A549 (cell line): Measurements from ENCODE around the gene DRC7. TPM values are rescaled to one million over a fixed set of nuclear protein-coding genes. Genes with fewer than 3 reads are reported as not detected.

Source experiments
- ATAC-seq, 2 experiments: fragments of 200-7000 bp in 1 of 2; fragments of >200 bp in 1 of 2; cut with Nextera tagmentation in 1 of 2; cut with Tn5 transposase in 1 of 2; 3 replicates each; pipeline versions ENCODE4 v1.8.0 to v1.9.1; 2018 to 2020; ENCODE audit warnings: mild to moderate bottlenecking in 1 of 2, moderate library complexity in 1 of 2
- CTCF ChIA-PET: fragments of 300-600 bp; sonication (Branson Sonifier 250); formaldehyde crosslinking; extraction: SDS; loops from one replicate; lab custom pipeline; 2021; ENCODE audit warnings: antibody characterized with exemption, inconsistent platforms; lab: Yijun Ruan, JAX
- POLR2A ChIA-PET: fragments of 350-600 bp; formaldehyde crosslinking; extraction: SDS; loops from one replicate; lab custom pipeline; 2021; ENCODE audit warnings: antibody characterized with exemption, inconsistent platforms; lab: Yijun Ruan, JAX
- DNase-seq, 2 experiments: peaks; one replicate each; pipeline versions ENCODE4 v3.0.0 to v3.0.0-alpha.2; 2011 to 2016; ENCODE audit warnings: low read depth in 1 of 2, low spot score in 1 of 2
- FAIRE-seq: peaks from 2 replicates; lab custom pipeline; 2011; peaks lifted over from hg19 to GRCh38; lab: Jason Lieb, UNC
- H3K27ac ChIP-seq, 2 experiments: fragments of >200 bp; sonication (Bioruptor Twin); formaldehyde crosslinking; 3 replicates each; pipeline ENCODE4 v1.5.1; 2016 to 2017
- H3K4me1 ChIP-seq: fragments of >200 bp; sonication (Bioruptor Twin); formaldehyde crosslinking; 3 replicates; pipeline ENCODE4 v1.6.1; 2016
- H3K4me2 ChIP-seq: fragments of >200 bp; sonication (Bioruptor Twin); formaldehyde crosslinking; 3 replicates; pipeline ENCODE4 v1.6.1; 2016
- H3K4me3 ChIP-seq: fragments of >200 bp; sonication (Bioruptor Twin); formaldehyde crosslinking; 3 replicates; pipeline ENCODE4 v1.5.1; 2016
- H3K9me3 ChIP-seq: fragments of >200 bp; sonication (Bioruptor Twin); formaldehyde crosslinking; 3 replicates; pipeline ENCODE4 v1.6.1; 2016
- ATOH8 ChIP-seq: fragments of 250-450 bp; sonication (Bioruptor Pico); IDR thresholded peaks from 2 replicates; pipeline ENCODE4 v1.5.0; 2020; ENCODE audit warnings: low read depth, mild to moderate bottlenecking, moderate library complexity
- BHLHE40 ChIP-seq: IDR thresholded peaks from 2 replicates; pipeline ENCODE4 v1.6.1; 2012; ENCODE audit warnings: low read depth, low read length, inconsistent platforms
- CBX8 ChIP-seq: fragments of 200-600 bp; sonication (generic); IDR thresholded peaks from 2 replicates; pipeline ENCODE4 v1.6.1; 2016
- EHF ChIP-seq: fragments of 250-450 bp; sonication (Bioruptor Pico); IDR thresholded peaks from 2 replicates; pipeline ENCODE4 v1.5.0; 2020; ENCODE audit warnings: mild to moderate bottlenecking
- ELK1 ChIP-seq: fragments of 150-350 bp; IDR thresholded peaks from 2 replicates; pipeline ENCODE4 v1.6.1; 2014; ENCODE audit warnings: low read depth, mild to moderate bottlenecking, low read length
- ESRRA ChIP-seq: fragments of 150-350 bp; IDR thresholded peaks from 2 replicates; pipeline ENCODE4 v1.6.1; 2014; ENCODE audit warnings: mild to moderate bottlenecking, low read length, borderline replicate concordance
- FOSB ChIP-seq: fragments of 250-450 bp; sonication (Bioruptor Pico); IDR thresholded peaks from 2 replicates; pipeline ENCODE4 v1.5.0; 2020; ENCODE audit warnings: mild to moderate bottlenecking, moderate library complexity
- HDAC2 ChIP-seq: fragments of 200-600 bp; sonication (generic); IDR thresholded peaks from 2 replicates; pipeline ENCODE4 v1.6.1; 2016
- HES2 ChIP-seq: fragments of >200 bp; sonication (Bioruptor Twin); formaldehyde crosslinking; IDR thresholded peaks from 2 replicates; pipeline ENCODE4 v1.6.1; 2016
- HEYL ChIP-seq: fragments of 250-450 bp; sonication (Bioruptor Pico); IDR thresholded peaks from 2 replicates; pipeline ENCODE4 v1.8.0; 2021; ENCODE audit warnings: mild to moderate bottlenecking, moderate library complexity
- HOXB5 ChIP-seq: fragments of 250-450 bp; sonication (Bioruptor Pico); IDR thresholded peaks from 2 replicates; pipeline ENCODE4 v1.5.0; 2020; ENCODE audit warnings: mild to moderate bottlenecking, moderate library complexity
- JUN ChIP-seq, 2 experiments: fragments of >200 bp; sonication (Bioruptor Twin); formaldehyde crosslinking; IDR thresholded peaks; 2 replicates in 1 of 2; 3 replicates in 1 of 2; pipeline ENCODE4 v1.6.1; 2016 to 2017
- JUNB ChIP-seq: fragments of >200 bp; sonication (Bioruptor Twin); formaldehyde crosslinking; IDR thresholded peaks from 2 replicates; pipeline ENCODE4 v1.6.1; 2016
- MYC ChIP-seq: IDR thresholded peaks from 2 replicates; pipeline ENCODE4 v1.6.1; 2012; ENCODE audit warnings: mild to moderate bottlenecking, inconsistent platforms, low read length, improper control_type of control experiment, borderline replicate concordance
- PHF8 ChIP-seq: fragments of 200-600 bp; sonication (generic); IDR thresholded peaks from 2 replicates; pipeline ENCODE4 v1.6.1; 2016; ENCODE audit warnings: low read depth, mild to moderate bottlenecking, antibody characterized with exemption, moderate library complexity, borderline replicate concordance
- POLR2A ChIP-seq: IDR thresholded peaks from 2 replicates; pipeline ENCODE4 v1.6.1; 2012; ENCODE audit warnings: mild to moderate bottlenecking, low read length
- POLR2AphosphoS2 ChIP-seq: conservative IDR thresholded peaks from 2 replicates; pipeline ENCODE4 v1.6.1; 2012; ENCODE audit warnings: low read length, improper control_type of control experiment, inconsistent platforms
- TFCP2L1 ChIP-seq: fragments of 250-450 bp; sonication (Bioruptor Pico); IDR thresholded peaks from 2 replicates; pipeline ENCODE4 v1.5.0; 2021; ENCODE audit warnings: mild to moderate bottlenecking
- TP53 ChIP-seq: fragments of 250-450 bp; sonication (Bioruptor Pico); IDR thresholded peaks from 2 replicates; pipeline ENCODE4 v1.5.0; 2021; ENCODE audit warnings: mild to moderate bottlenecking, moderate library complexity
- ZFP36 ChIP-seq: fragments of 450-650 bp; IDR thresholded peaks from 2 replicates; pipeline ENCODE4 v1.6.1; 2014; ENCODE audit warnings: borderline replicate concordance; ENCODE audit not compliant: partially characterized antibody
- ZSCAN20 ChIP-seq: fragments of 250-450 bp; sonication (Bioruptor Pico); IDR thresholded peaks from 2 replicates; pipeline ENCODE4 v1.8.0; 2022; ENCODE audit warnings: mild to moderate bottlenecking, moderate library complexity
- WGBS: methylation state at CpG from one replicate; pipeline ENCODE4 v1.1.6; 2017; ENCODE audit errors: missing lambda C conversion rate; 5-methylcytosine and 5-hydroxymethylcytosine counted together
- polyA plus RNA-seq, 4 experiments: library from polyadenylated mRNA; depleted of rRNA in 3 of 4; stranded (reverse); fragments of >200 nt; fragmentation: RNase III in 1 of 4; extraction: RNeasy Plus Mini Kit Qiagen cat#74134 plus additional on column Dnase treatment in 1 of 4; gene quantifications; 2 replicates in 3 of 4; 3 replicates in 1 of 4; pipeline ENCODE4 v1.2.3, GENCODE V29; 2011 to 2017
- TF ChIP-seq, protein P1 (sequence below): fragments of >200 bp; sonication (Bioruptor Twin); formaldehyde crosslinking; IDR thresholded peaks from 3 replicates; pipeline ENCODE4 v1.5.1; 2016

DRC7 gene
- polyA plus RNA-seq, 2 of the 4 experiments (the other 2 are of a cell fraction): 0.10 to 0.28 TPM

GRCh38 chr16:57770361-57770760 is 75.8 kb downstream of the DRC7 start:
- H3K4me3 ChIP-seq: no peak overlapping the region
- TF ChIP-seq ATOH8 (no peak), POLR2A (no peak), HEYL (CRISPR knock-in tag) (no peak), JUN (IDR thresholded peaks at IDR 0.05) (no peak), HES2 (no peak), POLR2AphosphoS2 (no peak), ELK1 (no peak), CBX8 (no peak), TP53 (CRISPR knock-in tag) (no peak), EHF (no peak), ZFP36 (no peak), TFCP2L1 (CRISPR knock-in tag) (no peak), ESRRA (no peak)
- TF ChIP-seq, protein P1, sequence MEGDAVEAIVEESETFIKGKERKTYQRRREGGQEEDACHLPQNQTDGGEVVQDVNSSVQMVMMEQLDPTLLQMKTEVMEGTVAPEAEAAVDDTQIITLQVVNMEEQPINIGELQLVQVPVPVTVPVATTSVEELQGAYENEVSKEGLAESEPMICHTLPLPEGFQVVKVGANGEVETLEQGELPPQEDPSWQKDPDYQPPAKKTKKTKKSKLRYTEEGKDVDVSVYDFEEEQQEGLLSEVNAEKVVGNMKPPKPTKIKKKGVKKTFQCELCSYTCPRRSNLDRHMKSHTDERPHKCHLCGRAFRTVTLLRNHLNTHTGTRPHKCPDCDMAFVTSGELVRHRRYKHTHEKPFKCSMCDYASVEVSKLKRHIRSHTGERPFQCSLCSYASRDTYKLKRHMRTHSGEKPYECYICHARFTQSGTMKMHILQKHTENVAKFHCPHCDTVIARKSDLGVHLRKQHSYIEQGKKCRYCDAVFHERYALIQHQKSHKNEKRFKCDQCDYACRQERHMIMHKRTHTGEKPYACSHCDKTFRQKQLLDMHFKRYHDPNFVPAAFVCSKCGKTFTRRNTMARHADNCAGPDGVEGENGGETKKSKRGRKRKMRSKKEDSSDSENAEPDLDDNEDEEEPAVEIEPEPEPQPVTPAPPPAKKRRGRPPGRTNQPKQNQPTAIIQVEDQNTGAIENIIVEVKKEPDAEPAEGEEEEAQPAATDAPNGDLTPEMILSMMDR: no peak
- CTCF ChIA-PET: interaction anchor here (1.4 to 9.7 kb wide), 6 partner anchors 11 to 195 kb away, joined by 3 to 96 read pairs (median 6); no protein-coding TSS in a partner anchor
- H3K27ac ChIP-seq: no peak overlapping the region
- no peak overlapping the region for H3K4me2 ChIP-seq
- H3K9me3 ChIP-seq: no peaks in the 10 kb centered on the region
- POLR2A ChIA-PET: no interaction called here
- ATAC-seq (no peak), FAIRE-seq (no peak), DNase-seq (no peak)
- peaks cover 29% of the 10 kb centered on the region for H3K4me1 ChIP-seq
- WGBS: 92% methylated on average over 8 of the region's 15 CpGs

DNA sequence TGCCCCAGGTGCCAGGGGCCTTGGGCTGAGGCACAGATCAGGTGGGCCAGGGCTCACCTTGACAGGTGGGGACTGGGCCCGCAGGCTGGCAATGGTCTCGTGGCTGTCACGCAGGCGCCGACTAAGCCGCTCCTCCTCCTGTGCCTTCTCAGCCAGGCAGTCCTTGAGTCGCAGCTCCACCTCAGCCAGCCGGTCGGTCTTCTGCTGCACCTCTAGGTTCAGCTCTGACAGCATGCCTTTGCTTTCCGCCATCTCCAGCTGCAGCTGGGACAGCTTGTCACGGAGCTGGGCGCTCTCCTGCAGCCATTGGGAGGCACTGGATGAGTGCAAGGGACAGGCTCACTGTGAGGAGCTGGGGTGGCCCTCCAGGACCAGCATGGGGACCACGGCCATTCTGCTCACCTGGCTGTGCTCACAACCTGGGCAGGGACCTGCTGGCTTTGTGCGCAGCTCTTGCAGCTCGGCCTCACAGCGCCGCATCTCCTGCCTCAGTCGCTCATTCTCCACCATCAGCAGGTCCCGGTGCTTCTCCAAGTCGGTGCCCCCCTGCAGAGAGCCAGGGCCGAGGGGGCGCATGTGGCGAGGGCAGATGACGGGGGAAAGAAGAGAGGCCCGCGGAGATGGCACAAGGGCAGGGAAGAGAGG is 76.7 kb downstream of the DRC7 start:
- DNase-seq: no peak
- no peaks in the 10 kb centered on the region for H3K9me3 ChIP-seq
- no peak for FAIRE-seq
- TF ChIP-seq HDAC2 (no peak), MYC (no peak), TP53 (CRISPR knock-in tag) (no peak)
- 95% methylated on average over 26 of the region's 26 CpGs for WGBS
- peaks cover 22% of the 10 kb centered on the region; the same call in 1 of the 3 replicates for H3K4me1 ChIP-seq
- H3K4me2 ChIP-seq: no peak overlapping the region
- POLR2A ChIA-PET: no interaction called here
- no peak for ATAC-seq
- no peak overlapping the region for H3K4me3 ChIP-seq
- H3K27ac ChIP-seq: no peak overlapping the region; a peak in 1 of 6 replicates
- CTCF ChIA-PET: interaction anchor here (1.0 to 9.7 kb wide), 6 partner anchors 12 to 196 kb away, joined by 3 to 96 read pairs (median 4); no protein-coding TSS in a partner anchor

DNA sequence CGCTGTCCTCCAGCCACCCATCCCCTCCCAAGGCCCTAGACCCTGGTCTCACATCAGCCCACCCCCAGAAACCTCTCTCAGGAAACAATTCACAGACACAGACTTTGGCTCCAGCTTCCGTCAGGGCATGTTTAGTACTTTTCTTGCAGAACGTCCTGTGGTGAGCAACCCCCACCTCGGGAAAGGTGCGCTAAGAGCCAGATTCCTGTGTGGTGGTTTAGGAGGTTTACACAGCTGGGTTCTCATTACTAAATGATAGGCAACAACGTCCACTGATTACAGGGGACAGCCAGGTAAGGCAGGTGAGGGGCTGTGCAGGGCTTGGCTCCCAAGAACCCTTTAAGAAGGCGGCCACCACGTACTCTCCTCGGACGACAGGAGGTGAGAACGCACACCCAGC is 78.4 kb downstream of the DRC7 start:
- ATAC-seq (no peak), DNase-seq (no peak), FAIRE-seq (no peak)
- 86% methylated on average over 11 of the region's 11 CpGs for WGBS
- no peak overlapping the region for H3K4me3 ChIP-seq
- no peak overlapping the region for H3K4me2 ChIP-seq
- CTCF ChIA-PET: interaction anchor here (0.9 to 9.7 kb wide), 3 partner anchors 14 to 227 kb away, joined by 3 to 96 read pairs (median 3); no protein-coding TSS in a partner anchor
- H3K9me3 ChIP-seq: no peaks in the 10 kb centered on the region
- TF ChIP-seq, protein P1: no peak
- TF ChIP-seq BHLHE40 (no peak), HOXB5 (no peak), ZSCAN20 (CRISPR knock-in tag) (no peak), PHF8 (no peak), JUN (IDR thresholded peaks at IDR 0.05) (no peak), FOSB (CRISPR knock-in tag) (no peak), JUNB (no peak), MYC (no peak)
- peaks cover 33% of the 10 kb centered on the region; the same call in 2 of the 3 replicates for H3K4me1 ChIP-seq
- POLR2A ChIA-PET: no interaction called here
- peak overlapping the region in 1 of 2 experiments; percentile 58; a peak in 3 of 6 replicates for H3K27ac ChIP-seq
